NB4 (cell line): ENCODE measurements around the gene OSBPL10.

Experiments
- DNase-seq: peaks from one replicate; pipeline ENCODE4 v3.0.0; 2010; ENCODE audit warnings: low read depth
- H3K4me3 ChIP-seq: one replicate; pipeline ENCODE4 v1.5.1; 2011; ENCODE audit warnings: mild to moderate bottlenecking, low read depth, low read length, moderate library complexity
- MAX ChIP-seq: IDR thresholded peaks from 2 replicates; pipeline ENCODE4 v1.6.1; 2011; ENCODE audit warnings: low read depth, low read length
- MYC ChIP-seq: IDR thresholded peaks from 2 replicates; pipeline ENCODE4 v1.6.1; 2011; ENCODE audit warnings: low read depth, low read length
- POLR2A ChIP-seq: IDR thresholded peaks from 2 replicates; pipeline ENCODE4 v1.6.1; 2011; ENCODE audit warnings: mild to moderate bottlenecking; ENCODE audit not compliant: insufficient read length; ENCODE audit errors: extremely low read depth
- TF ChIP-seq, protein P1 (sequence below): IDR thresholded peaks from one replicate; pipeline ENCODE4 v1.5.1; 2012; ENCODE audit warnings: low read depth, low read length

Gene OSBPL10

DNA sequence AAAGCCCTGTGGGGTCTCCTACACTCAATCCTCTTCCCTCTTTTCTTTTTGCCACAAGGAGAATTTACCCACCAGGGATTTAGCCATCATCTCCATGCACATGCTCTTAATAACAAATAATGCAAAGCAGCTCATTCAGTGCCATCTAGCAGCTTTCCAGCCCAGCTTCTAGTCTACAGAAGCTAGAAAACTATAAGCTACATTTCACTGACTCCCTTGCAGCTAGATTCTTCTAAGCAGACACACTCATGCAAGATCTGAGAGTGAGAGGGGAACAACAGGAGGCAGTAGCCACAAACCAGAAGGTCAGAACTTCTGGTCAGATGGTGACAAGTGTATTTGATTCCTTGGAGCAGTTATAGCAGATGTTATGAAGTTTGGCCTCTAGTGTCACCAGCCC lies 25.5 kb downstream of the OSBPL10 start:
- TF ChIP-seq POLR2A (no peak), MYC (no peak), MAX (no peak)
- TF ChIP-seq, protein P1, sequence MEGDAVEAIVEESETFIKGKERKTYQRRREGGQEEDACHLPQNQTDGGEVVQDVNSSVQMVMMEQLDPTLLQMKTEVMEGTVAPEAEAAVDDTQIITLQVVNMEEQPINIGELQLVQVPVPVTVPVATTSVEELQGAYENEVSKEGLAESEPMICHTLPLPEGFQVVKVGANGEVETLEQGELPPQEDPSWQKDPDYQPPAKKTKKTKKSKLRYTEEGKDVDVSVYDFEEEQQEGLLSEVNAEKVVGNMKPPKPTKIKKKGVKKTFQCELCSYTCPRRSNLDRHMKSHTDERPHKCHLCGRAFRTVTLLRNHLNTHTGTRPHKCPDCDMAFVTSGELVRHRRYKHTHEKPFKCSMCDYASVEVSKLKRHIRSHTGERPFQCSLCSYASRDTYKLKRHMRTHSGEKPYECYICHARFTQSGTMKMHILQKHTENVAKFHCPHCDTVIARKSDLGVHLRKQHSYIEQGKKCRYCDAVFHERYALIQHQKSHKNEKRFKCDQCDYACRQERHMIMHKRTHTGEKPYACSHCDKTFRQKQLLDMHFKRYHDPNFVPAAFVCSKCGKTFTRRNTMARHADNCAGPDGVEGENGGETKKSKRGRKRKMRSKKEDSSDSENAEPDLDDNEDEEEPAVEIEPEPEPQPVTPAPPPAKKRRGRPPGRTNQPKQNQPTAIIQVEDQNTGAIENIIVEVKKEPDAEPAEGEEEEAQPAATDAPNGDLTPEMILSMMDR: no peak
- no peak for DNase-seq
- no peak overlapping the region for H3K4me3 ChIP-seq

DNA sequence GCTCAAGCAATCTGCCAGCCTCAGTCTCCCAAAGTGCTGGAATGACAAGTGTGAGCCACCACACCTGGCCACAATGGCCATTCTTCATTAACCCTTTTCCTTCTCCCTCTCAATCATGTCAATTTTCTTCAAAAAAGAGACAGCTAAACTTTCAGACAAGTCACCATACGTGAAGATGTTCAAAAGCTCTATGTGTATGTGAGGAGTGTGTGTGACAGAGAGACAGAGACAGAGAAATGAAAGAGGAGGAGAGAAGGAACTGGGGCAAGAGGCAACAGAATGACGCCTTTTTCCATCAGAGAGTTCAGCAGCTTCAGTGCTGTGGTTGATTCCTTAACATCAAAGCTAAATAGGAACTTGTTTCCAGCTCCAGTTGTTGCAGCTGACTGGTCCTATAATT lies 27.4 kb downstream of the OSBPL10 start:
- no peak overlapping the region for H3K4me3 ChIP-seq
- no peak for DNase-seq
- TF ChIP-seq MAX (no peak), MYC (no peak), POLR2A (no peak)
- TF ChIP-seq, protein P1: no peak

DNA sequence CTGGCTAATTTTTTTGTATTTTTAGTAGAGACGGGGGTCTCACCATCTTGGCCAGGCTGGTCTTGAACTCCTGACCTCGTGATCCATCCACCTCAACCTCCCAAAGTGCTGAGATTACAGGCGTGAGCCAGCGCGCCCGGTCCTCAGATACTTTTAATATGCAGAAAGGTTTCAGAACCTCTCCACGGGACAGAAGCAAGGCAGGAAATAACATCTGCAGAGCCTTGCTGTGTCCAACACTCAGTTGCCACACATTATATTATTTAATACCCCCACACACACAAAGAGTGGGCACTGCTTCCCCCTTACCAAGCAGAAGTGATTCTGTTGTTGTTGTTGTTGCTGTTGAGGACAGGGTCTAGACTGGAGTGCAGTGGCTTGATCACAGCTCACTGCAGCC lies 28.0 kb downstream of the OSBPL10 start:
- no peak overlapping the region for H3K4me3 ChIP-seq
- TF ChIP-seq MAX (no peak), MYC (no peak), POLR2A (no peak)
- TF ChIP-seq, protein P1: no peak
- DNase-seq: no peak

DNA sequence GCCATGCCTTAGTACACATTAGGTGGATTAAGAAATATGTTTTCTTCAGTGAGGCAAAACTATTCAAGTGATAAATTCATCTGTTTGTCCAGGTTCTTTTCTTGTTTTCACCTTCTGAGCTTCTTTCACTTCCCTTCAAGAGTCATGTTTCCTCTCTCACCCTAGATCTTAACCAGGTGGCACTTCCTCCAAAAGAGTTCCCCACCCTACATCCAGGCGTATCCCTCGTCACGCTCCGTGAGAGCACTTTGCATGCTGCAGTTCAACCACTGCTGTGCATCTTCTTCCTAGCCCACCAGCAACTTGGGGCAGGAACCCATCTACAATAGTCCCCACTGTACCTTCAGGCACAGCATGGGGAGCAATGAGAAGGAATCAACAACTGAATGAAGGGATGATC lies 28.9 kb downstream of the OSBPL10 start:
- DNase-seq: no peak
- no peak overlapping the region for H3K4me3 ChIP-seq
- TF ChIP-seq MAX (no peak), MYC (no peak), POLR2A (no peak)
- TF ChIP-seq, protein P1: no peak

- TF ChIP-seq, protein P1: no peak
- no peak for TF ChIP-seq POLR2A
- TF ChIP-seq MAX: no peak
- TF ChIP-seq MYC: no peak
- DNase-seq: no peak
- no peak overlapping the region for H3K4me3 ChIP-seq
Measured at GRCh38 chr3:31948280-31948679, 32.8 kb downstream of the OSBPL10 start.

DNA sequence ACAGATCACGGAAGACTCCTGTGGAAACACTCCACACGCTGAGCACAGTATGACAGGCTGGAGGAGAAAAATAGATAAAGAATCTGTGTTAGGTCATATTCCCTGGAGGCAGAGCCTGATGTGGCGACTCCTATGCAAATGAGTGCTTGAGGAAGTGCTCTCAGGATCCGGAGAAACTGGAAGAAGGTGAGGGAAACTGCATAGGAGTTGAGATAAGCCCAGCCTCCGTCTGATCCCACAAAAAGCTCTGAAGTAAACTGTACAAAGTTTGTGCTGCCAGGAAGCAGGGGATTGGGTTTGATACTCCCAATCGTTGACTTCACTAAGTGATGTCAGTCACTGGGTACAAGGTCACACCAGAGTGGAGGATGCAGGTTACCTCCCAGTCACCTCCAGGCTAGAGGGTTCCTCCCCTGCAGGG lies 33.4 kb downstream of the OSBPL10 start:
- TF ChIP-seq POLR2A: no peak
- no peak for TF ChIP-seq MAX
- TF ChIP-seq, protein P1: no peak
- no peak for TF ChIP-seq MYC
- no peak overlapping the region for H3K4me3 ChIP-seq
- no peak for DNase-seq
